Measurements from ENCODE around the gene ANKRD10.

ANKRD10 gene

DNA sequence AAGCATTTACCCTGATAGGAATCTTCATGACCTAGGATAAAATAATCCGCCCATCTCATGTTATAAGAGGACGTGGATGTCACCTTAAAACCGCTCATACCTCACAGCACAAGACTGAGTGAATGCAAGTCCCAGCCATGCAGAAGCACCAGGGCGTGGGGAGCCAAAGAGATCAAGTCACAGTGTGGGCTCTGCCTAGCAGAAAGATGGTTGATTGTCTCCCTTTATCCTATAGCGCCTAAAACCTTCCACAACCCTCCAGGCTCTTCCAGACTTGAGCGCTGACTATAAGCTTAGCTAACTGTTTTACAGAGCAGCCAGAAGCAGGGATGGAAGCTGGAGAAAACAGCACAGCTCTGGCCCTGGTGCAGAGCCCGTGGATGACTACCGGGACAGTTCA lies 6.8 kb upstream of the ANKRD10 start:
- Histone ChIP-seq H3K4me3 (replicated peaks; ENCODE audit: low read depth, low read length) (no peak overlapping the region), H3K36me3 (ENCODE audit: control insufficient read depth, insufficient read depth, low read length) (no peaks in the 10 kb centered on the region), H3K27me3 (replicated peaks; ENCODE audit: control insufficient read depth, insufficient read depth, low read length) (no peaks in the 10 kb centered on the region)
- no peak for DNase-seq (ENCODE audit: extremely low read depth, insufficient read length)
- TF ChIP-seq, protein P1, sequence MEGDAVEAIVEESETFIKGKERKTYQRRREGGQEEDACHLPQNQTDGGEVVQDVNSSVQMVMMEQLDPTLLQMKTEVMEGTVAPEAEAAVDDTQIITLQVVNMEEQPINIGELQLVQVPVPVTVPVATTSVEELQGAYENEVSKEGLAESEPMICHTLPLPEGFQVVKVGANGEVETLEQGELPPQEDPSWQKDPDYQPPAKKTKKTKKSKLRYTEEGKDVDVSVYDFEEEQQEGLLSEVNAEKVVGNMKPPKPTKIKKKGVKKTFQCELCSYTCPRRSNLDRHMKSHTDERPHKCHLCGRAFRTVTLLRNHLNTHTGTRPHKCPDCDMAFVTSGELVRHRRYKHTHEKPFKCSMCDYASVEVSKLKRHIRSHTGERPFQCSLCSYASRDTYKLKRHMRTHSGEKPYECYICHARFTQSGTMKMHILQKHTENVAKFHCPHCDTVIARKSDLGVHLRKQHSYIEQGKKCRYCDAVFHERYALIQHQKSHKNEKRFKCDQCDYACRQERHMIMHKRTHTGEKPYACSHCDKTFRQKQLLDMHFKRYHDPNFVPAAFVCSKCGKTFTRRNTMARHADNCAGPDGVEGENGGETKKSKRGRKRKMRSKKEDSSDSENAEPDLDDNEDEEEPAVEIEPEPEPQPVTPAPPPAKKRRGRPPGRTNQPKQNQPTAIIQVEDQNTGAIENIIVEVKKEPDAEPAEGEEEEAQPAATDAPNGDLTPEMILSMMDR (IDR thresholded peaks at IDR 0.05; ENCODE audit: insufficient read depth, low read length, poor library complexity, severe bottlenecking), result no peak

DNA sequence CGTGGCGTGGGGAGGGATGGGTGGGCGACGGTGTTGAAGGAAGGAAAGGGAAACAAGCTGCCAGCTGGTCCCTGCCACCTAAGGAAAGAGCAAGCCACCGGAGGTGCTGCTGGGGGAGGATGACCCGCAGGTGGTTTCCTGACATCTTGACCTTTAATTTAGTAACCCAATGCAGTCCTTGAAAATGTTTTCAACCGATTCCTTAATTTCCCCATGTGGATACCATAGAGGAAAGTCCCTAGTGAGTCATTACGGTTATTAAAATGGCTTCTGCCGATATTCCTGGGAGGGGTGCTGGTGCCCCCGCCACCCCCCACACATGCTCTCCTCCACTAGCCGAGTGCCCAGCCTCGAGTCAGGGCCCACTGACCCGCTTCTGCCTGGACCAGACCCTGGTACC lies 6.3 kb upstream of the ANKRD10 start:
- no peak overlapping the region for H3K4me3 ChIP-seq (replicated peaks; ENCODE audit: low read depth, low read length)

DNA sequence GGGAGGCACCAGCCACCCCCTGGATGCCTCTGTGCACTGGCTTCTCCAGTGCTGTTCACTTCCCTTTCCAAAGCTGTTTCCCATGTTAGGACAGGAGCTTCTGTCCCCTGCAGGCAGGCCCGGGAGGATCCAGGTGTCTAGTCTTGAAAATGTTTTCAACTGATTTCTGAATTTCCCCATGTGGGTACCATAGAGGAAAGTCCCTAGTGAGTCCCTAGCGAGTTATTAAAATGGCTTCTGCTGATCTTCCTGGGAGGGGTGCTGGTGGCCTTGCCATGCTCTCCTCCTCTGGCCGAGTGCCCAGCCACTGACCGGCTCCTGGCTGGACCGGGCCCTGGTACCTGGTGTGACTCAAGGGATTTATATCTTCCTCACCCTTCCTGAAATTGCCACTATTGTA lies 5.2 kb upstream of the ANKRD10 start:
- Histone ChIP-seq H3K36me3 (ENCODE audit: control insufficient read depth, insufficient read depth, low read length) (no peaks in the 10 kb centered on the region), H3K4me3 (replicated peaks; ENCODE audit: low read depth, low read length) (no peak overlapping the region), H3K27me3 (replicated peaks; ENCODE audit: control insufficient read depth, insufficient read depth, low read length) (no peaks in the 10 kb centered on the region)
- TF ChIP-seq, protein P1 (IDR thresholded peaks at IDR 0.05; ENCODE audit: insufficient read depth, low read length, poor library complexity, severe bottlenecking), result no peak
- peak; percentile 44 for DNase-seq (ENCODE audit: extremely low read depth, insufficient read length)

More for the DNA sequence above, 6.3 kb upstream of the ANKRD10 start:
- TF ChIP-seq, protein P1 (IDR thresholded peaks at IDR 0.05; ENCODE audit: insufficient read depth, low read length, poor library complexity, severe bottlenecking), result no peak
- DNase-seq (ENCODE audit: extremely low read depth, insufficient read length), result peak; percentile 43
- Histone ChIP-seq H3K27me3 (replicated peaks; ENCODE audit: control insufficient read depth, insufficient read depth, low read length) (no peaks in the 10 kb centered on the region), H3K36me3 (ENCODE audit: control insufficient read depth, insufficient read depth, low read length) (no peaks in the 10 kb centered on the region)

GRCh38 chr13:110916301-110917142 lies 1.7 kb upstream of the ANKRD10 start:
- TF ChIP-seq, protein P1 (IDR thresholded peaks at IDR 0.05; ENCODE audit: insufficient read depth, low read length, poor library complexity, severe bottlenecking), result no peak
- no peaks in the 10 kb centered on the region for H3K36me3 ChIP-seq (ENCODE audit: control insufficient read depth, insufficient read depth, low read length)
- H3K27me3 ChIP-seq (replicated peaks; ENCODE audit: control insufficient read depth, insufficient read depth, low read length), result no peaks in the 10 kb centered on the region
- peak overlapping the region; percentile 83 for H3K4me3 ChIP-seq (replicated peaks; ENCODE audit: low read depth, low read length)
- no peak for DNase-seq (ENCODE audit: extremely low read depth, insufficient read length)

DNA sequence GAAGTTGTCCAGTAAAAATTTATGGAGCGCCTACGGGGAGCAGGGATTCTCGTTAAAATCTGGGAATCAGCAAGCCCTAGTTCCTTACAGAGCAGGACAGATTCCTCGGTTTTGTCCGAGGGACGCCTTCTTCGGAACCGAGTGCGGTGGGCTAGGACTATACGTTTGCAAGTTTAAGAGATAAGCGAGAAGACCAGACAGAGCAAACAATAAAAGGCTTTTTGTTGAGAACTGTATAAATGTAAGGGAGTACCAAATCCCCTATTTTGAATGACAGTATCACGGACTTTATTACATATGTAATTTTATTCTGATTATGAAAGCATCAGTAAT lies 971 bp upstream of the ANKRD10 start:
- no peak for DNase-seq (ENCODE audit: extremely low read depth, insufficient read length)
- peak overlapping the region; percentile 83 for H3K4me3 ChIP-seq (replicated peaks; ENCODE audit: low read depth, low read length)
- no peaks in the 10 kb centered on the region for H3K27me3 ChIP-seq (replicated peaks; ENCODE audit: control insufficient read depth, insufficient read depth, low read length)
- TF ChIP-seq, protein P1 (IDR thresholded peaks at IDR 0.05; ENCODE audit: insufficient read depth, low read length, poor library complexity, severe bottlenecking), result no peak
- no peaks in the 10 kb centered on the region for H3K36me3 ChIP-seq (ENCODE audit: control insufficient read depth, insufficient read depth, low read length)
